Uterus (tissue), 2 donors: ENCODE measurements around the gene DCP1B.

Experiments used
- CTCF ChIP-seq, 4 experiments: fragments of 200-600 bp in 2 of 4; fragments of 450-650 bp in 2 of 4; sonication (generic) in 2 of 4; IDR thresholded peaks; one replicate each; pipeline ENCODE4 v1.5.1; 2016 to 2019; ENCODE audit warnings: antibody characterized with exemption in 4 of 4, mild to moderate bottlenecking in 2 of 4, moderate library complexity in 1 of 4
- POLR2A ChIP-seq, 2 donors: fragments of 450-650 bp; IDR thresholded peaks; one replicate each; pipeline ENCODE4 v1.6.1; 2016; ENCODE audit warnings: antibody characterized with exemption in 2 of 2, mild to moderate bottlenecking in 1 of 2, moderate library complexity in 1 of 2

GRCh38 chr12:2004113-2004929 is at the start of gene DCP1B:
- TF ChIP-seq CTCF (IDR thresholded peaks at IDR 0.05): peak in 2 of 4 experiments; percentile 26 to 48
- TF ChIP-seq POLR2A (IDR thresholded peaks at IDR 0.05): peak; percentile 72 to 89
